ENCODE results near the gene STX4. TPM values are rescaled to one million over a fixed set of nuclear protein-coding genes. Genes with fewer than 3 reads are reported as not detected.
"Not testable (repeated sequence)": the region's sequence is repeated elsewhere in the genome, so short reads cannot be mapped to it uniquely, and the experiment has no call there.

STX4 gene
- polyA plus RNA-seq, 3 donors: 33.9 to 36.1 (median 34.4) TPM

GRCh38 chr16:31013292-31013691 is 20.1 kb upstream of the STX4 start:
- DNase-seq (ENCODE audit: low read depth in 3 of 3, low spot score in 2 of 3): not testable (repeated sequence)

- DNase-seq (ENCODE audit: low read depth in 3 of 3, low spot score in 2 of 3): no peak
Measured at GRCh38 chr16:31016018-31016417, 17.3 kb upstream of the STX4 start.

- DNase-seq (ENCODE audit: low read depth in 3 of 3, low spot score in 2 of 3): not testable (repeated sequence)
Measured at GRCh38 chr16:31017756-31018155, 15.6 kb upstream of the STX4 start.

- DNase-seq (ENCODE audit: low read depth in 3 of 3, low spot score in 2 of 3): no peak
Measured at GRCh38 chr16:31020536-31020935, 12.8 kb upstream of the STX4 start.

- no peak for DNase-seq (ENCODE audit: low read depth in 3 of 3, low spot score in 2 of 3)
Measured at GRCh38 chr16:31022544-31023251, 10.7 kb upstream of the STX4 start.

GRCh38 chr16:31023252-31023602 is 10.1 kb upstream of the STX4 start:
- DNase-seq (ENCODE audit: low read depth in 3 of 3, low spot score in 2 of 3): no peak

- no peak for DNase-seq (ENCODE audit: low read depth in 3 of 3, low spot score in 2 of 3)
Measured at GRCh38 chr16:31023627-31024226, 9.6 kb upstream of the STX4 start.

- DNase-seq (ENCODE audit: low read depth in 3 of 3, low spot score in 2 of 3): no peak
Measured at GRCh38 chr16:31025339-31025738, 8.0 kb upstream of the STX4 start.

GRCh38 chr16:31029272-31029671 is 4.1 kb upstream of the STX4 start:
- DNase-seq (ENCODE audit: low read depth in 3 of 3, low spot score in 2 of 3): no peak

- no peak for DNase-seq (ENCODE audit: low read depth in 3 of 3, low spot score in 2 of 3)
Measured at GRCh38 chr16:31031276-31031675, 2.1 kb upstream of the STX4 start.

- peak in 2 of 3 donors; percentile 66 to 73 for DNase-seq (ENCODE audit: low read depth in 3 of 3, low spot score in 2 of 3)
Measured at GRCh38 chr16:31033709-31034492, 543 bp downstream of the STX4 start.

GRCh38 chr16:31036691-31037090 is 3.3 kb downstream of the STX4 start:
- DNase-seq (ENCODE audit: low read depth in 3 of 3, low spot score in 2 of 3): no peak

- DNase-seq (ENCODE audit: low read depth in 3 of 3, low spot score in 2 of 3): no peak
Measured at GRCh38 chr16:31038993-31039392, 5.6 kb downstream of the STX4 start.

GRCh38 chr16:31042866-31043265 is 9.5 kb downstream of the STX4 start:
- DNase-seq (ENCODE audit: low read depth in 3 of 3, low spot score in 2 of 3): no peak

GRCh38 chr16:31043352-31043751 is 10.0 kb downstream of the STX4 start:
- no peak for DNase-seq (ENCODE audit: low read depth in 3 of 3, low spot score in 2 of 3)

GRCh38 chr16:31043898-31044481 is 10.6 kb downstream of the STX4 start:
- DNase-seq (ENCODE audit: low read depth in 3 of 3, low spot score in 2 of 3): no peak

- no peak for DNase-seq (ENCODE audit: low read depth in 3 of 3, low spot score in 2 of 3)
Measured at GRCh38 chr16:31050280-31051030, 17.1 kb downstream of the STX4 start.

- no peak for DNase-seq (ENCODE audit: low read depth in 3 of 3, low spot score in 2 of 3)
Measured at GRCh38 chr16:31052114-31052513, 18.8 kb downstream of the STX4 start.

GRCh38 chr16:31055613-31056012 is 22.3 kb downstream of the STX4 start:
- no peak for DNase-seq (ENCODE audit: low read depth in 3 of 3, low spot score in 2 of 3)

- DNase-seq (ENCODE audit: low read depth in 3 of 3, low spot score in 2 of 3): no peak
Measured at GRCh38 chr16:31061126-31061812, 27.9 kb downstream of the STX4 start.

Data from right renal cortex interstitium (tissue), 3 donors.